Medulla oblongata (tissue), 1 donor: ENCODE measurements around the gene UGGT1.

ENCODE experiments used
- DNase-seq: peaks from one replicate; pipeline ENCODE4 v3.0.0-alpha.2; 2015; ENCODE audit errors: extremely low spot score

UGGT1 gene

GRCh38 chr2:128219891-128220290 is 128.9 kb downstream of the UGGT1 start:
- DNase-seq, result no peak

GRCh38 chr2:128227862-128228261 is 136.9 kb downstream of the UGGT1 start:
- no peak for DNase-seq

GRCh38 chr2:128228894-128229293 is 137.9 kb downstream of the UGGT1 start:
- no peak for DNase-seq

- peak; percentile 89 for DNase-seq
Observed at GRCh38 chr2:128232965-128233789, 142.2 kb downstream of the UGGT1 start.

- DNase-seq, result no peak
Observed at GRCh38 chr2:128233790-128234395, 142.9 kb downstream of the UGGT1 start.

GRCh38 chr2:128234613-128235012 is 143.6 kb downstream of the UGGT1 start:
- no peak for DNase-seq

- no peak for DNase-seq
Observed at GRCh38 chr2:128235581-128235980, 144.6 kb downstream of the UGGT1 start.

- no peak for DNase-seq
Observed at GRCh38 chr2:128236491-128237035, 145.6 kb downstream of the UGGT1 start.

- DNase-seq, result no peak
Observed at GRCh38 chr2:128237081-128237534, 146.1 kb downstream of the UGGT1 start.

- DNase-seq, result peak; percentile 86
Observed at GRCh38 chr2:128237911-128238697, 147.1 kb downstream of the UGGT1 start.

- DNase-seq, result no peak
Observed at GRCh38 chr2:128241896-128242295, 150.9 kb downstream of the UGGT1 start.
